ENCODE data around the gene POGK.
A peak's percentile ranks its signal among the peaks of the same experiment; 100 is the strongest.
"Not testable (repeated sequence)": the region's sequence is repeated elsewhere in the genome, so short reads cannot be mapped to it uniquely, and the experiment has no call there.

Gene POGK

GRCh38 chr1:166819974-166820373 is 19.3 kb upstream of the POGK start:
- Histone ChIP-seq H3K27ac (no peak overlapping the region), H3K4me3 (no peak overlapping the region)
- TF ChIP-seq, protein P1, sequence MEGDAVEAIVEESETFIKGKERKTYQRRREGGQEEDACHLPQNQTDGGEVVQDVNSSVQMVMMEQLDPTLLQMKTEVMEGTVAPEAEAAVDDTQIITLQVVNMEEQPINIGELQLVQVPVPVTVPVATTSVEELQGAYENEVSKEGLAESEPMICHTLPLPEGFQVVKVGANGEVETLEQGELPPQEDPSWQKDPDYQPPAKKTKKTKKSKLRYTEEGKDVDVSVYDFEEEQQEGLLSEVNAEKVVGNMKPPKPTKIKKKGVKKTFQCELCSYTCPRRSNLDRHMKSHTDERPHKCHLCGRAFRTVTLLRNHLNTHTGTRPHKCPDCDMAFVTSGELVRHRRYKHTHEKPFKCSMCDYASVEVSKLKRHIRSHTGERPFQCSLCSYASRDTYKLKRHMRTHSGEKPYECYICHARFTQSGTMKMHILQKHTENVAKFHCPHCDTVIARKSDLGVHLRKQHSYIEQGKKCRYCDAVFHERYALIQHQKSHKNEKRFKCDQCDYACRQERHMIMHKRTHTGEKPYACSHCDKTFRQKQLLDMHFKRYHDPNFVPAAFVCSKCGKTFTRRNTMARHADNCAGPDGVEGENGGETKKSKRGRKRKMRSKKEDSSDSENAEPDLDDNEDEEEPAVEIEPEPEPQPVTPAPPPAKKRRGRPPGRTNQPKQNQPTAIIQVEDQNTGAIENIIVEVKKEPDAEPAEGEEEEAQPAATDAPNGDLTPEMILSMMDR (IDR thresholded peaks at IDR 0.05), result no peak
- no peak for DNase-seq (ENCODE audit: low spot score)

DNA sequence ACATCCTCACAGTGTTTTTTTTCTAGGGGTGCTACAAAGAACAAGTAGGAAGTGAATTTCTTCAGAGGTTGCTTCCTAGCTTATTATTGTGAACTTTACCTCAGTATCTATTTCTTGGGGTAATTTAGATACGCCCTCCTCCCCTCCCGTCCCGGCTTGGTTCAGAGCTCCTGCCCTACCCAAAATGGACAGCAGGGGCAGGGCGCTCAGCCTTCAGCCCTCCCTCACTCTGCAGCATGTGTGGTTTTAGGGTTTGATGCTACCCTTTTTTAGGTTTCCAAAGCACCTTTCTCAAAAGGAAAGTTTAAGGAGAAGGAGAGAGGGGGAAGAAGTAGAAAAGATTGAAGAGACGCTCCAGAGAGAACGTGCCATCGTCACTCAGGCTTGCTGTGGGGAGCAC is 16.9 kb upstream of the POGK start:
- no peak overlapping the region for H3K4me3 ChIP-seq
- TF ChIP-seq, protein P1 (IDR thresholded peaks at IDR 0.05), result no peak
- DNase-seq (ENCODE audit: low spot score), result no peak
- no peak overlapping the region for H3K27ac ChIP-seq

DNA sequence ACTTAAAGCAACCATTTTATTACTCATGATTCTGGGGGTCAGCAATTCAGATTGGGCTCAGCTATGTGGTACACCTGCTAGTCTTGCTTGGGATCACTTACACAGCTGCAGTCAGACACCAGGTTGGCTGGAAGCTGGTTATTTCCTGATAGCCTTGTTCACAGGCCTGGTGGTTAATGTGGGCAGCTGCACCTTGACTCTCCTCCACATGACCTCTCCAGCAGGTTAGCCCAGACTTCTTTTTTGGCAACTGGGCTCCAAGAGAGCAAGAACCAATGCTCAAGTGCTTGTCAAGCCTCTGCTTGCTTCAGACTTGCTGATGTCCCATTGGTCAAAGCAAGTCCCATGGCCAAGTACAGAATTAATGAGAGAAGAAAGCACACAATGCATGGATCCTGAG is 11.8 kb upstream of the POGK start:
- TF ChIP-seq, protein P1 (IDR thresholded peaks at IDR 0.05), result no peak
- H3K4me3 ChIP-seq, result no peak overlapping the region
- DNase-seq (ENCODE audit: low spot score), result no peak
- H3K27ac ChIP-seq, result no peak overlapping the region

- not testable (repeated sequence) for H3K27ac ChIP-seq; H3K4me3 ChIP-seq; DNase-seq (ENCODE audit: low spot score)
Observed at GRCh38 chr1:166829762-166830161, 9.5 kb upstream of the POGK start.

DNA sequence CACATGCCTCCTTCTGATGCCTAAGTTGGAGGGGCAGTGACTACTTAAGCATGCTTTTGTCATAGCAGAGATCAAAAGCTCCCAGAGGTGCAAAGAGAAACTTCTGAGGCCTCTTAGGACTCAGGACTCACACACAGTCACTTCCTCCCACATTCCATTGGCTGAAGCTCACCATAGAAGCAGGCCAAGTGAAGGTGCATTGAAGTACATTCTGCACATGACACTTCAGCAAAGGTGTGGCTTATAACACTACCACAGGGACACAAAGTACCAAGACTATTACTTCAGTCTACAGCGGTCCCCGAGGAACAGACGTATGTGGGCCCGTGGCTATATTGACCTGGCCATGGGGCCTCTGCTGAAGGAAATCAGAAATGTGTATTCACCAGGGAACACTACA is 2.5 kb upstream of the POGK start:
- no peak for DNase-seq (ENCODE audit: low spot score)

GRCh38 chr1:166839600-166840308 is 479 bp downstream of the POGK start:
- Histone ChIP-seq H3K27ac (peak overlapping the region; percentile 80 to 98), H3K4me3 (peak overlapping the region; percentile 95)
- DNase-seq (ENCODE audit: low spot score), result no peak
- TF ChIP-seq, protein P1 (IDR thresholded peaks at IDR 0.05), result no peak

More for the DNA sequence above, 2.5 kb upstream of the POGK start:
- TF ChIP-seq, protein P1 (IDR thresholded peaks at IDR 0.05), result no peak
- Histone ChIP-seq H3K27ac (no peak overlapping the region), H3K4me3 (no peak overlapping the region)

GRCh38 chr1:166840309-166841274 is 1.3 kb downstream of the POGK start:
- Histone ChIP-seq H3K4me3 (peak overlapping the region; percentile 95), H3K27ac (peak overlapping the region; percentile 80 to 98)
- TF ChIP-seq, protein P1 (IDR thresholded peaks at IDR 0.05), result no peak
- no peak for DNase-seq (ENCODE audit: low spot score)
